Brain microvascular endothelial cell (primary cell): ENCODE measurements around the gene AHDC1.

Experiments used
- DNase-seq: peaks from one replicate; pipeline ENCODE4 v3.0.0-alpha.2; 2020
- H3K27ac ChIP-seq: fragments of 250-450 bp; sonication (Bioruptor Pico); 2 replicates; pipeline ENCODE4 v1.5.1; 2020; ENCODE audit warnings: mild to moderate bottlenecking, moderate library complexity
- H3K27me3 ChIP-seq: fragments of 250-450 bp; sonication (Bioruptor Pico); replicated peaks from 2 replicates; pipeline ENCODE4 v1.5.1; 2020; ENCODE audit warnings: mild to moderate bottlenecking
- H3K36me3 ChIP-seq: fragments of 250-450 bp; sonication (Bioruptor Pico); replicated peaks from 2 replicates; pipeline ENCODE4 v1.5.1; 2020; ENCODE audit warnings: mild to moderate bottlenecking
- H3K4me3 ChIP-seq: 2 replicates; pipeline ENCODE4 v1.5.1; 2011; ENCODE audit warnings: low read depth, mild to moderate bottlenecking, control low read depth, low read length, moderate library complexity
- CTCF ChIP-seq: IDR thresholded peaks from 2 replicates; pipeline ENCODE4 v1.5.1; 2011; ENCODE audit warnings: low read depth, mild to moderate bottlenecking, moderate library complexity, low read length, control low read depth, inconsistent platforms; ENCODE audit errors: missing control alignments
- in situ Hi-C: cut with HindIII; loops from 2 replicates; pipeline ENCODE4 v1.10.0; 2017; ENCODE audit warnings: low sequenced_read_pairs, low pct_ligation_motif_present

The AHDC1 gene

GRCh38 chr1:27595597-27595996 lies 8.3 kb downstream of the AHDC1 start:
- Histone ChIP-seq H3K4me3 (no peak overlapping the region), H3K27ac (no peak overlapping the region), H3K36me3 (no peaks in the 10 kb centered on the region), H3K27me3 (no peaks in the 10 kb centered on the region)
- no peak for TF ChIP-seq CTCF
- DNase-seq = no peak
- in situ Hi-C loops = no loop called here

- in situ Hi-C loops = no loop called here
- no peak for TF ChIP-seq CTCF
- no peaks in the 10 kb centered on the region for H3K36me3 ChIP-seq
- no peak overlapping the region for H3K4me3 ChIP-seq
- no peak overlapping the region for H3K27ac ChIP-seq
- DNase-seq = no peak
- H3K27me3 ChIP-seq = no peaks in the 10 kb centered on the region
Observed at GRCh38 chr1:27594564-27595510, 9.1 kb downstream of the AHDC1 start.

- Histone ChIP-seq H3K27me3 (no peaks in the 10 kb centered on the region), H3K27ac (no peak overlapping the region), H3K4me3 (no peak overlapping the region), H3K36me3 (no peaks in the 10 kb centered on the region)
- TF ChIP-seq CTCF = no peak
- no peak for DNase-seq
- in situ Hi-C loops = no loop called here
Observed at GRCh38 chr1:27593678-27594563, 10.0 kb downstream of the AHDC1 start.

GRCh38 chr1:27592931-27593677 lies 10.8 kb downstream of the AHDC1 start:
- in situ Hi-C loops = no loop called here
- Histone ChIP-seq H3K27ac (no peak overlapping the region), H3K27me3 (no peaks in the 10 kb centered on the region), H3K36me3 (peaks cover 3% of the 10 kb centered on the region), H3K4me3 (no peak overlapping the region)
- no peak for DNase-seq
- no peak for TF ChIP-seq CTCF

- TF ChIP-seq CTCF = no peak
- Histone ChIP-seq H3K27me3 (no peaks in the 10 kb centered on the region), H3K27ac (no peak overlapping the region), H3K36me3 (peaks cover 3% of the 10 kb centered on the region), H3K4me3 (no peak overlapping the region)
- no peak for DNase-seq
- in situ Hi-C loops = no loop called here
Observed at GRCh38 chr1:27592232-27592930, 11.6 kb downstream of the AHDC1 start.
